ENCODE results near the gene PREX1. TPM values are rescaled to one million over a fixed set of nuclear protein-coding genes. Genes with fewer than 3 reads are reported as not detected.

PREX1 gene
- polyA plus RNA-seq (0.10 to 0.74 TPM (median 0.22 TPM) in 3 replicates), polyA minus RNA-seq (0.23 to 2.8 TPM (median 0.32 TPM) in 3 replicates)
- not detected for polyA plus RNA-seq (2011; ENCODE audit: low read depth)
- 0.17 and 0.42 TPM in 2 replicates for polyA plus RNA-seq (2011; cell fraction: cytosol; rRNA removed)
- 0.34 and 0.57 TPM in 2 replicates for polyA plus RNA-seq (2011; cell fraction: nucleus; rRNA removed)
- polyA plus RNA-seq (2012; ENCODE audit: low replicate concordance) = 0.04 and 1.8 TPM in 2 replicates
- polyA minus RNA-seq (2011; cell fraction: cytosol; rRNA and poly(A)+ RNA removed) = 1.3 TPM
- 0.39 and 0.42 TPM in 2 replicates for polyA minus RNA-seq (2011; cell fraction: nucleus; rRNA and poly(A)+ RNA removed)

- FAIRE-seq = no peak
- TF ChIP-seq EZH2 (IDR thresholded peaks at IDR 0.05; ENCODE audit: low read length) = no peak
- TF ChIP-seq, protein P1, sequence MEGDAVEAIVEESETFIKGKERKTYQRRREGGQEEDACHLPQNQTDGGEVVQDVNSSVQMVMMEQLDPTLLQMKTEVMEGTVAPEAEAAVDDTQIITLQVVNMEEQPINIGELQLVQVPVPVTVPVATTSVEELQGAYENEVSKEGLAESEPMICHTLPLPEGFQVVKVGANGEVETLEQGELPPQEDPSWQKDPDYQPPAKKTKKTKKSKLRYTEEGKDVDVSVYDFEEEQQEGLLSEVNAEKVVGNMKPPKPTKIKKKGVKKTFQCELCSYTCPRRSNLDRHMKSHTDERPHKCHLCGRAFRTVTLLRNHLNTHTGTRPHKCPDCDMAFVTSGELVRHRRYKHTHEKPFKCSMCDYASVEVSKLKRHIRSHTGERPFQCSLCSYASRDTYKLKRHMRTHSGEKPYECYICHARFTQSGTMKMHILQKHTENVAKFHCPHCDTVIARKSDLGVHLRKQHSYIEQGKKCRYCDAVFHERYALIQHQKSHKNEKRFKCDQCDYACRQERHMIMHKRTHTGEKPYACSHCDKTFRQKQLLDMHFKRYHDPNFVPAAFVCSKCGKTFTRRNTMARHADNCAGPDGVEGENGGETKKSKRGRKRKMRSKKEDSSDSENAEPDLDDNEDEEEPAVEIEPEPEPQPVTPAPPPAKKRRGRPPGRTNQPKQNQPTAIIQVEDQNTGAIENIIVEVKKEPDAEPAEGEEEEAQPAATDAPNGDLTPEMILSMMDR (optimal IDR thresholded peaks at IDR 0.05 in 1 of 3, IDR thresholded peaks at IDR 0.05 in 1 of 3, conservative IDR thresholded peaks at IDR 0.05 in 1 of 3; ENCODE audit: extremely low read depth in 1 of 3, insufficient read depth in 2 of 3, low read length in 3 of 3) = no peak
Measured at GRCh38 chr20:48827855-48828733, at the start of gene PREX1. TSS of gene PREX1 (minus strand) at chr20:48827999. CDS start at chr20:48827860, 139 bp downstream.

GRCh38 chr20:48877304-48877703 is 49.5 kb upstream of the PREX1 start:
- DNase-seq (ENCODE audit: low read depth, low spot score) (no peak), FAIRE-seq (no peak)
- no peaks in the 10 kb centered on the region for H4K20me1 ChIP-seq (ENCODE audit: control insufficient read depth, extremely low read depth, insufficient read depth, low read length)

More at GRCh38 chr20:48827855-48828733, at the start of gene PREX1:
- Histone ChIP-seq H3K9me3 (ENCODE audit: control insufficient read depth, low read depth, low read length) (no peaks in the 10 kb centered on the region), H2AFZ (ENCODE audit: control insufficient read depth, low read length) (peak within 1 kb of the TSS; percentile 68), H3K4me1 (ENCODE audit: control insufficient read depth, extremely low read depth, insufficient read depth, low read length) (peaks cover 29% of the 10 kb centered on the region), H3K9me1 (ENCODE audit: control insufficient read depth, extremely low read depth, insufficient read depth, low read length) (no peaks in the 10 kb centered on the region), H3K27me3 (ENCODE audit: control insufficient read depth, extremely low read depth, insufficient read depth, low read length) (peaks cover 21% of the 10 kb centered on the region), H3K4me3 (ENCODE audit: control insufficient read depth in 2 of 3, extremely low read depth in 1 of 3, insufficient read depth in 2 of 3, low read depth in 1 of 3, low read length in 3 of 3) (peak within 1 kb of the TSS; percentile 35 to 51 (median 49)), H3K27ac (ENCODE audit: control insufficient read depth, insufficient read depth, low read length) (no peak within 1 kb of the TSS), H3K79me2 (ENCODE audit: control insufficient read depth, insufficient read depth, low read length) (no peaks in the 10 kb centered on the region), H4K20me1 (ENCODE audit: control insufficient read depth, extremely low read depth, insufficient read depth, low read length) (no peaks in the 10 kb centered on the region), H3K4me2 (ENCODE audit: control insufficient read depth, extremely low read depth, insufficient read depth, low read depth, low read length) (peak within 1 kb of the TSS; percentile 64), H3K9ac (ENCODE audit: control insufficient read depth, extremely low read depth, insufficient read depth, low read length) (no peak within 1 kb of the TSS), H3K36me3 (ENCODE audit: control insufficient read depth in 2 of 2, extremely low read depth in 1 of 2, insufficient read depth in 2 of 2, low read length in 2 of 2) (no peaks in the 10 kb centered on the region)
- dilution Hi-C loops (cut with MboI; ENCODE audit: extremely low pct_ligation_motif_present, low sequenced_read_pairs) = no loop called here
- DNase-seq (ENCODE audit: low read depth, low spot score) = no peak

More at GRCh38 chr20:48877304-48877703, 49.5 kb upstream of the PREX1 start:
- H3K27ac ChIP-seq (ENCODE audit: control insufficient read depth, insufficient read depth, low read length) = no peak overlapping the region
- dilution Hi-C loops (cut with MboI; ENCODE audit: extremely low pct_ligation_motif_present, low sequenced_read_pairs) = no loop called here
- H3K4me3 ChIP-seq (ENCODE audit: control insufficient read depth in 2 of 3, extremely low read depth in 1 of 3, insufficient read depth in 2 of 3, low read depth in 1 of 3, low read length in 3 of 3) = no peak overlapping the region
- H3K4me1 ChIP-seq (ENCODE audit: control insufficient read depth, extremely low read depth, insufficient read depth, low read length) = peaks cover 14% of the 10 kb centered on the region
- H3K9me1 ChIP-seq (ENCODE audit: control insufficient read depth, extremely low read depth, insufficient read depth, low read length) = no peaks in the 10 kb centered on the region
- no peaks in the 10 kb centered on the region for H3K9me3 ChIP-seq (ENCODE audit: control insufficient read depth, low read depth, low read length)
- H3K9ac ChIP-seq (ENCODE audit: control insufficient read depth, extremely low read depth, insufficient read depth, low read length) = no peak overlapping the region
- no peak overlapping the region for H2AFZ ChIP-seq (ENCODE audit: control insufficient read depth, low read length)
- H3K27me3 ChIP-seq (ENCODE audit: control insufficient read depth, extremely low read depth, insufficient read depth, low read length) = no peaks in the 10 kb centered on the region
- TF ChIP-seq, protein P1 (optimal IDR thresholded peaks at IDR 0.05 in 1 of 3, IDR thresholded peaks at IDR 0.05 in 1 of 3, conservative IDR thresholded peaks at IDR 0.05 in 1 of 3; ENCODE audit: extremely low read depth in 1 of 3, insufficient read depth in 2 of 3, low read length in 3 of 3) = no peak
- no peak overlapping the region for H3K4me2 ChIP-seq (ENCODE audit: control insufficient read depth, extremely low read depth, insufficient read depth, low read depth, low read length)
- H3K36me3 ChIP-seq (ENCODE audit: control insufficient read depth in 2 of 2, extremely low read depth in 1 of 2, insufficient read depth in 2 of 2, low read length in 2 of 2) = no peaks in the 10 kb centered on the region
- H3K79me2 ChIP-seq (ENCODE audit: control insufficient read depth, insufficient read depth, low read length) = no peaks in the 10 kb centered on the region
